HepG2 (cell line): ENCODE data around the gene TEKT5. TPM values are rescaled to one million over a fixed set of nuclear protein-coding genes. Genes with fewer than 3 reads are reported as not detected.

Experiments
- KMT2A ChIP-seq: sonication (generic); formaldehyde crosslinking; IDR thresholded peaks from 2 replicates; pipeline ENCODE4 v1.4.0; 2020; ENCODE audit warnings: missing genetic modification reagents
- SMAD3 ChIP-seq: sonication (generic); formaldehyde crosslinking; IDR thresholded peaks from 2 replicates; pipeline ENCODE4 v1.4.0; 2020; ENCODE audit warnings: missing genetic modification reagents
- SMYD3 ChIP-seq: sonication (generic); formaldehyde crosslinking; IDR thresholded peaks from 2 replicates; pipeline ENCODE4 v1.8.1; 2023; ENCODE audit warnings: mild to moderate bottlenecking, missing genetic modification reagents
- SOX13 ChIP-seq, 3 experiments: fragments of 450-650 bp in 1 of 3; sonication (generic) in 1 of 3; formaldehyde crosslinking in 1 of 3; IDR thresholded peaks in 2 of 3; conservative IDR thresholded peaks in 1 of 3; 2 replicates each; pipeline versions ENCODE4 v1.5.0 to v1.6.1; 2016 to 2020; ENCODE audit warnings: antibody characterized with exemption in 1 of 3, mild to moderate bottlenecking in 1 of 3, missing compliant biosample characterization in 1 of 3, missing genetic modification reagents in 1 of 3, moderate library complexity in 1 of 3
- TEAD2 ChIP-seq: sonication (generic); formaldehyde crosslinking; IDR thresholded peaks from 2 replicates; pipeline ENCODE4 v1.9.0; 2021; ENCODE audit warnings: missing genetic modification reagents
- ZBTB20 ChIP-seq: sonication (generic); formaldehyde crosslinking; IDR thresholded peaks from 2 replicates; pipeline ENCODE4 v1.8.1; 2023; ENCODE audit warnings: missing genetic modification reagents, low read depth, mild to moderate bottlenecking, borderline replicate concordance
- ZEB1 ChIP-seq: IDR thresholded peaks from 2 replicates; pipeline ENCODE4 v1.6.1; 2012; ENCODE audit warnings: mild to moderate bottlenecking, low read depth, inconsistent platforms; ENCODE audit not compliant: insufficient replicate concordance
- ZKSCAN5 ChIP-seq: sonication (generic); formaldehyde crosslinking; IDR thresholded peaks from 2 replicates; pipeline ENCODE4 v1.5.1; 2020; ENCODE audit warnings: mild to moderate bottlenecking, missing genetic modification reagents
- ZNF564 ChIP-seq: sonication (generic); formaldehyde crosslinking; IDR thresholded peaks from 2 replicates; pipeline ENCODE4 v1.8.1; 2023; ENCODE audit warnings: mild to moderate bottlenecking, missing genetic modification reagents
- ZNF598 ChIP-seq: sonication (generic); formaldehyde crosslinking; IDR thresholded peaks from 2 replicates; pipeline ENCODE4 v1.5.1; 2020; ENCODE audit warnings: mild to moderate bottlenecking, missing genetic modification reagents, borderline replicate concordance
- ZNF720 ChIP-seq: sonication (generic); formaldehyde crosslinking; IDR thresholded peaks from 2 replicates; pipeline ENCODE4 v1.4.0; 2020; ENCODE audit warnings: missing genetic modification reagents
- ZNF775 ChIP-seq: sonication (generic); formaldehyde crosslinking; IDR thresholded peaks from 2 replicates; pipeline ENCODE4 v1.4.0; 2020; ENCODE audit warnings: missing genetic modification reagents, mild to moderate bottlenecking, moderate library complexity, borderline replicate concordance
- polyA plus RNA-seq, 8 experiments: library from polyadenylated mRNA; depleted of rRNA in 3 of 8; stranded (reverse) in 7 of 8; unstranded in 1 of 8; fragments of >200 nt; fragmentation: Illumina TruSeq in 4 of 8; extraction: Trizol in 4 of 8; gene quantifications; 2 replicates each; pipeline versions ENCODE4 v1.2.1 to v1.2.3, GENCODE V29; 2011 to 2016; ENCODE audit warnings: low read depth in 4 of 8, missing spikeins in 1 of 8, mixed read lengths in 1 of 8; ENCODE audit not compliant: insufficient read depth in 1 of 8
- total RNA-seq, 5 experiments: library from RNA; depleted of rRNA; stranded (reverse); fragments of >200 nt; fragmentation: Illumina TruSeq; extraction: Trizol; gene quantifications; 2 replicates each; pipeline ENCODE4 v1.2.3, GENCODE V29; 2016; ENCODE audit warnings: low read depth in 1 of 5
- TF ChIP-seq, protein P1 (sequence below): sonication (generic); formaldehyde crosslinking; IDR thresholded peaks from 2 replicates; pipeline ENCODE4 v1.4.0; 2020; ENCODE audit warnings: missing genetic modification reagents, borderline replicate concordance
- TF ChIP-seq, protein P2 (sequence below): sonication (generic); formaldehyde crosslinking; IDR thresholded peaks from 2 replicates; pipeline ENCODE4 v1.5.1; 2020; ENCODE audit warnings: mild to moderate bottlenecking, missing genetic modification reagents, moderate library complexity

TEKT5 gene
- total and polyA plus RNA-seq, 2 of the 13 experiments (the other 11 are each of a cell fraction or from before 2014, with no cell fraction given) = 0.16 TPM; not detected in 1

DNA sequence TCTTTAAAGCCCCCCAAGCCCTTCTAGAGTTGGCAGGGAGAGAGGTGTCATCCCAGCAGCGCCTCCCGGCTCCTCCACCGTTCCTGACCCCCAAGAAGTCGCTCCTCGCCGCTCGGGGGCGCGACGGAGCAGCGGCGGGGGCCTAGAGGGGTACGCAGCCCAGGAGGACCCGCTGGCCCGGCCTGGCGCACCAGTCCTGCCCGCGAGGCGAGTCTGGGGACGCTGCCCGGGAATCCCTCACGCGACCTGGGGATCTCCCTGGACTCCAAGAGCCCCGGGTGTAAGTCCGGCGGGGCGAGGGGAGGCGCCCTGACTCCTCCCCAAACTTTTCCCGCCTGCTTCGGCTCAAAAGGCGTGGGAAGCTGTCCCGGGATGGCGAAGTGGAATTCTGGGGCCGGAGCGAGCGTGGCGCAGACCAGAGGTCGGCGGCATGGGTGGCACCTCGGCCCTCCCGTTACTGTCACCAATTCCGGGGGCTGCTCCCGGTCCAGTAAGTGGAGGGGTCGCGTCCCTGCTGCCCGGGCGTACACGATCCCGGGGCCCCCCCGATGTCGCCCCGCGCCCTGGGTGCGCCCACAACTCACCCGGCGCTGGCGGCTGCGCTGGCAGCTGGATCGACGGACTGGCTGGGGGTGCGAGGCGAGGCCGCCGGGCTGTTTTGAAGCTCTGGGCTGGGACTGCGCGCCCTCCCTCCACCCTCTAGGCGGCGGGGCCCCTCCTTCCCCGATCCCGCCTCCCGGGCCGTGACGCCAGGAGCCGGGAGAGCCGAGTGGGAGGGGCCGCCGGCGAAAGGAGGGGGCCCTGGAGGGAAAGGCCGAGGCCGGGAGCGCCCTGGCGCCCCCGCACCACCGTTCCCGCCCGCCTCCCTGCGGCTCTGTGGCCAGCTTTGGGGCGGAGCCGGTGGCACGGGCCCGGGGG lies 114.5 kb downstream of the TEKT5 start, which contains the start of gene EMP2 (continued):
- TF ChIP-seq KMT2A (CRISPR knock-in tag) (peak; percentile 63; the same call in 1 of the 2 replicates), SMYD3 (CRISPR knock-in tag) (no peak), ZBTB20 (CRISPR knock-in tag) (no peak; the same call in 1 of the 2 replicates), ZNF598 (CRISPR knock-in tag) (peak; percentile 79; the same call in 1 of the 2 replicates), SOX13 (IDR thresholded peaks at IDR 0.05) (no peak; the same call in 1 of the 2 replicates), SOX13 (CRISPR knock-in tag; conservative IDR thresholded peaks at IDR 0.05 in 1 of 2, IDR thresholded peaks at IDR 0.05 in 1 of 2) (peak in 1 of 2 experiments; percentile 60; a peak in 1 of 4 replicates), SMAD3 (CRISPR knock-in tag) (peak; percentile 17; the same call in 1 of the 2 replicates), TEAD2 (CRISPR knock-in tag) (no peak), ZEB1 (no peak), ZNF720 (CRISPR knock-in tag) (no peak), ZKSCAN5 (CRISPR knock-in tag) (peak; percentile 48; the same call in 1 of the 2 replicates), ZNF564 (CRISPR knock-in tag) (peak; percentile 88), ZNF775 (CRISPR knock-in tag) (no peak)
- TF ChIP-seq, protein P1, sequence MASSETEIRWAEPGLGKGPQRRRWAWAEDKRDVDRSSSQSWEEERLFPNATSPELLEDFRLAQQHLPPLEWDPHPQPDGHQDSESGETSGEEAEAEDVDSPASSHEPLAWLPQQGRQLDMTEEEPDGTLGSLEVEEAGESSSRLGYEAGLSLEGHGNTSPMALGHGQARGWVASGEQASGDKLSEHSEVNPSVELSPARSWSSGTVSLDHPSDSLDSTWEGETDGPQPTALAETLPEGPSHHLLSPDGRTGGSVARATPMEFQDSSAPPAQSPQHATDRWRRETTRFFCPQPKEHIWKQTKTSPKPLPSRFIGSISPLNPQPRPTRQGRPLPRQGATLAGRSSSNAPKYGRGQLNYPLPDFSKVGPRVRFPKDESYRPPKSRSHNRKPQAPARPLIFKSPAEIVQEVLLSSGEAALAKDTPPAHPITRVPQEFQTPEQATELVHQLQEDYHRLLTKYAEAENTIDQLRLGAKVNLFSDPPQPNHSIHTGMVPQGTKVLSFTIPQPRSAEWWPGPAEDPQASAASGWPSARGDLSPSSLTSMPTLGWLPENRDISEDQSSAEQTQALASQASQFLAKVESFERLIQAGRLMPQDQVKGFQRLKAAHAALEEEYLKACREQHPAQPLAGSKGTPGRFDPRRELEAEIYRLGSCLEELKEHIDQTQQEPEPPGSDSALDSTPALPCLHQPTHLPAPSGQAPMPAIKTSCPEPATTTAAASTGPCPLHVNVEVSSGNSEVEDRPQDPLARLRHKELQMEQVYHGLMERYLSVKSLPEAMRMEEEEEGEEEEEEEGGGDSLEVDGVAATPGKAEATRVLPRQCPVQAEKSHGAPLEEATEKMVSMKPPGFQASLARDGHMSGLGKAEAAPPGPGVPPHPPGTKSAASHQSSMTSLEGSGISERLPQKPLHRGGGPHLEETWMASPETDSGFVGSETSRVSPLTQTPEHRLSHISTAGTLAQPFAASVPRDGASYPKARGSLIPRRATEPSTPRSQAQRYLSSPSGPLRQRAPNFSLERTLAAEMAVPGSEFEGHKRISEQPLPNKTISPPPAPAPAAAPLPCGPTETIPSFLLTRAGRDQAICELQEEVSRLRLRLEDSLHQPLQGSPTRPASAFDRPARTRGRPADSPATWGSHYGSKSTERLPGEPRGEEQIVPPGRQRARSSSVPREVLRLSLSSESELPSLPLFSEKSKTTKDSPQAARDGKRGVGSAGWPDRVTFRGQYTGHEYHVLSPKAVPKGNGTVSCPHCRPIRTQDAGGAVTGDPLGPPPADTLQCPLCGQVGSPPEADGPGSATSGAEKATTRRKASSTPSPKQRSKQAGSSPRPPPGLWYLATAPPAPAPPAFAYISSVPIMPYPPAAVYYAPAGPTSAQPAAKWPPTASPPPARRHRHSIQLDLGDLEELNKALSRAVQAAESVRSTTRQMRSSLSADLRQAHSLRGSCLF (CRISPR knock-in tag) = no peak
- TF ChIP-seq, protein P2, sequence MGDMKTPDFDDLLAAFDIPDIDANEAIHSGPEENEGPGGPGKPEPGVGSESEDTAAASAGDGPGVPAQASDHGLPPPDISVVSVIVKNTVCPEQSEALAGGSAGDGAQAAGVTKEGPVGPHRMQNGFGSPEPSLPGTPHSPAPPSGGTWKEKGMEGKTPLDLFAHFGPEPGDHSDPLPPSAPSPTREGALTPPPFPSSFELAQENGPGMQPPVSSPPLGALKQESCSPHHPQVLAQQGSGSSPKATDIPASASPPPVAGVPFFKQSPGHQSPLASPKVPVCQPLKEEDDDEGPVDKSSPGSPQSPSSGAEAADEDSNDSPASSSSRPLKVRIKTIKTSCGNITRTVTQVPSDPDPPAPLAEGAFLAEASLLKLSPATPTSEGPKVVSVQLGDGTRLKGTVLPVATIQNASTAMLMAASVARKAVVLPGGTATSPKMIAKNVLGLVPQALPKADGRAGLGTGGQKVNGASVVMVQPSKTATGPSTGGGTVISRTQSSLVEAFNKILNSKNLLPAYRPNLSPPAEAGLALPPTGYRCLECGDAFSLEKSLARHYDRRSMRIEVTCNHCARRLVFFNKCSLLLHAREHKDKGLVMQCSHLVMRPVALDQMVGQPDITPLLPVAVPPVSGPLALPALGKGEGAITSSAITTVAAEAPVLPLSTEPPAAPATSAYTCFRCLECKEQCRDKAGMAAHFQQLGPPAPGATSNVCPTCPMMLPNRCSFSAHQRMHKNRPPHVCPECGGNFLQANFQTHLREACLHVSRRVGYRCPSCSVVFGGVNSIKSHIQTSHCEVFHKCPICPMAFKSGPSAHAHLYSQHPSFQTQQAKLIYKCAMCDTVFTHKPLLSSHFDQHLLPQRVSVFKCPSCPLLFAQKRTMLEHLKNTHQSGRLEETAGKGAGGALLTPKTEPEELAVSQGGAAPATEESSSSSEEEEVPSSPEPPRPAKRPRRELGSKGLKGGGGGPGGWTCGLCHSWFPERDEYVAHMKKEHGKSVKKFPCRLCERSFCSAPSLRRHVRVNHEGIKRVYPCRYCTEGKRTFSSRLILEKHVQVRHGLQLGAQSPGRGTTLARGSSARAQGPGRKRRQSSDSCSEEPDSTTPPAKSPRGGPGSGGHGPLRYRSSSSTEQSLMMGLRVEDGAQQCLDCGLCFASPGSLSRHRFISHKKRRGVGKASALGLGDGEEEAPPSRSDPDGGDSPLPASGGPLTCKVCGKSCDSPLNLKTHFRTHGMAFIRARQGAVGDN = peak; percentile 97
